Amygdala (tissue), 56 donors: ENCODE data around the gene KCTD18.

Experiments
- DNase-seq, 56 donors: peaks; one replicate each; lab custom pipeline; 2025; lab: John Stamatoyannopoulos, UW

Gene KCTD18

GRCh38 chr2:200509612-200510433 lies at the start of gene KCTD18:
Gene KCTD18, minus strand, starts transcription at chr2:200510068. Its CDS starts 3,052 bp downstream, at chr2:200507016.
- peak; percentile 18 to 94 (median 83) for DNase-seq

- DNase-seq: no peak
These were observed 30.9 kb upstream of the KCTD18 start for GRCh38 chr2:200540793-200541192.

GRCh38 chr2:200538139-200538538 lies 28.3 kb upstream of the KCTD18 start:
- no peak for DNase-seq

GRCh38 chr2:200534572-200534971 lies 24.7 kb upstream of the KCTD18 start:
- DNase-seq: no peak

GRCh38 chr2:200533754-200534153 lies 23.9 kb upstream of the KCTD18 start:
- DNase-seq: no peak

- DNase-seq: no peak
These were observed 18.4 kb upstream of the KCTD18 start for GRCh38 chr2:200528228-200528627.

GRCh38 chr2:200525882-200526651 lies 16.2 kb upstream of the KCTD18 start, which contains the start of gene SGO2:
Gene SGO2, plus strand, starts transcription at chr2:200526207. Its CDS starts 6,769 bp downstream, at chr2:200532976.
- peak; percentile 24 to 96 (median 89) for DNase-seq

- DNase-seq: no peak
These were observed 15.6 kb upstream of the KCTD18 start for GRCh38 chr2:200525551-200525881.

- DNase-seq: no peak
These were observed 15.2 kb upstream of the KCTD18 start for GRCh38 chr2:200525066-200525465.

GRCh38 chr2:200523604-200524003 lies 13.7 kb upstream of the KCTD18 start:
- no peak for DNase-seq

GRCh38 chr2:200523158-200523557 lies 13.3 kb upstream of the KCTD18 start:
- DNase-seq: no peak

GRCh38 chr2:200515155-200515554 lies 5.3 kb upstream of the KCTD18 start:
- DNase-seq: no peak

- DNase-seq: peak in 10 of 56 donors; percentile 4 to 40 (median 17)
These were observed 645 bp downstream of the KCTD18 start for GRCh38 chr2:200509235-200509611.

- DNase-seq: no peak
These were observed 2.7 kb downstream of the KCTD18 start for GRCh38 chr2:200507179-200507578.

GRCh38 chr2:200506679-200507078 lies 3.2 kb downstream of the KCTD18 start:
- DNase-seq: no peak

- DNase-seq: no peak
These were observed 7.7 kb downstream of the KCTD18 start for GRCh38 chr2:200502196-200502595.

- DNase-seq: no peak
These were observed 11.3 kb downstream of the KCTD18 start for GRCh38 chr2:200498402-200499162.

GRCh38 chr2:200496696-200497095 lies 13.2 kb downstream of the KCTD18 start:
- no peak for DNase-seq

GRCh38 chr2:200494048-200494447 lies 15.8 kb downstream of the KCTD18 start:
- no peak for DNase-seq

- no peak for DNase-seq
These were observed 17.2 kb downstream of the KCTD18 start for GRCh38 chr2:200492656-200493055.

- no peak for DNase-seq
These were observed 19.9 kb downstream of the KCTD18 start for GRCh38 chr2:200490001-200490400.
